HepG2 (cell line): ENCODE data around the gene LAMB2. TPM values are rescaled to one million over a fixed set of nuclear protein-coding genes. Genes with fewer than 3 reads are reported as not detected.

ENCODE experiments used
- ARNTL ChIP-seq: sonication (generic); formaldehyde crosslinking; IDR thresholded peaks from 2 replicates; pipeline ENCODE4 v1.4.0; 2020; ENCODE audit warnings: mild to moderate bottlenecking, missing genetic modification reagents
- BCLAF1 ChIP-seq: fragments of 450-650 bp; IDR thresholded peaks from 2 replicates; pipeline ENCODE4 v1.6.1; 2017; ENCODE audit warnings: mild to moderate bottlenecking
- CSRNP2 ChIP-seq: sonication (generic); formaldehyde crosslinking; conservative IDR thresholded peaks from 2 replicates; pipeline ENCODE4 v1.8.0; 2022; ENCODE audit warnings: low read depth, missing genetic modification reagents
- FOXK2 ChIP-seq: fragments of 450-650 bp; IDR thresholded peaks from 2 replicates; pipeline ENCODE4 v1.6.1; 2016
- KDM2A ChIP-seq: sonication (generic); formaldehyde crosslinking; IDR thresholded peaks from 2 replicates; pipeline ENCODE4 v1.4.0; 2020; ENCODE audit warnings: low read depth, missing genetic modification reagents, borderline replicate concordance
- MATR3 ChIP-seq: sonication (generic); formaldehyde crosslinking; IDR thresholded peaks from 2 replicates; pipeline ENCODE4 v1.4.0; 2020; ENCODE audit warnings: missing genetic modification reagents
- PRDM4 ChIP-seq: sonication (generic); formaldehyde crosslinking; IDR thresholded peaks from 2 replicates; pipeline ENCODE4 v1.9.0; 2021; ENCODE audit warnings: missing genetic modification reagents, borderline replicate concordance
- PRMT3 ChIP-seq: sonication (generic); formaldehyde crosslinking; IDR thresholded peaks from 2 replicates; pipeline ENCODE4 v1.8.1; 2022; ENCODE audit warnings: low read depth, mild to moderate bottlenecking, moderate library complexity, missing genetic modification reagents, borderline replicate concordance
- SNAPC2 ChIP-seq: sonication (generic); formaldehyde crosslinking; IDR thresholded peaks from 2 replicates; pipeline ENCODE4 v1.8.1; 2022; ENCODE audit warnings: mild to moderate bottlenecking, missing genetic modification reagents
- TCF7L2 ChIP-seq: IDR thresholded peaks from 2 replicates; pipeline ENCODE4 v1.6.1; 2011; ENCODE audit warnings: mild to moderate bottlenecking, low read depth, low read length, moderate library complexity
- TOE1 ChIP-seq: sonication (generic); formaldehyde crosslinking; IDR thresholded peaks from 2 replicates; pipeline ENCODE4 v1.4.0; 2020; ENCODE audit warnings: mild to moderate bottlenecking, missing genetic modification reagents
- TP53 ChIP-seq: sonication (generic); formaldehyde crosslinking; conservative IDR thresholded peaks from 2 replicates; pipeline ENCODE4 v1.4.0; 2020; ENCODE audit warnings: missing genetic modification reagents
- YEATS2 ChIP-seq: sonication (generic); formaldehyde crosslinking; IDR thresholded peaks from 2 replicates; pipeline ENCODE4 v1.4.0; 2020; ENCODE audit warnings: missing genetic modification reagents, borderline replicate concordance
- ZFP41 ChIP-seq: sonication (generic); formaldehyde crosslinking; IDR thresholded peaks from 2 replicates; pipeline ENCODE4 v1.4.0; 2020; ENCODE audit warnings: mild to moderate bottlenecking, missing genetic modification reagents, borderline replicate concordance
- ZNF432 ChIP-seq: sonication (generic); formaldehyde crosslinking; IDR thresholded peaks from 2 replicates; pipeline ENCODE4 v1.5.0; 2020; ENCODE audit warnings: missing genetic modification reagents, mild to moderate bottlenecking, borderline replicate concordance
- ZNF501 ChIP-seq: sonication (generic); formaldehyde crosslinking; IDR thresholded peaks from 2 replicates; pipeline ENCODE4 v1.5.1; 2020; ENCODE audit warnings: mild to moderate bottlenecking, moderate library complexity, missing genetic modification reagents
- ZNF660 ChIP-seq: sonication (generic); formaldehyde crosslinking; IDR thresholded peaks from 2 replicates; pipeline ENCODE4 v1.5.1; 2020; ENCODE audit warnings: mild to moderate bottlenecking, low read depth, missing genetic modification reagents, borderline replicate concordance
- ZNF781 ChIP-seq: sonication (generic); formaldehyde crosslinking; IDR thresholded peaks from 2 replicates; pipeline ENCODE4 v1.5.1; 2020; ENCODE audit warnings: borderline replicate concordance, mild to moderate bottlenecking, missing genetic modification reagents; ENCODE audit errors: not compliant biosample characterization
- polyA plus RNA-seq, 8 experiments: library from polyadenylated mRNA; depleted of rRNA in 3 of 8; stranded (reverse) in 7 of 8; unstranded in 1 of 8; fragments of >200 nt; fragmentation: Illumina TruSeq in 4 of 8; extraction: Trizol in 4 of 8; gene quantifications; 2 replicates each; pipeline versions ENCODE4 v1.2.1 to v1.2.3, GENCODE V29; 2011 to 2016; ENCODE audit warnings: low read depth in 4 of 8, missing spikeins in 1 of 8, mixed read lengths in 1 of 8; ENCODE audit not compliant: insufficient read depth in 1 of 8
- total RNA-seq, 5 experiments: library from RNA; depleted of rRNA; stranded (reverse); fragments of >200 nt; fragmentation: Illumina TruSeq; extraction: Trizol; gene quantifications; 2 replicates each; pipeline ENCODE4 v1.2.3, GENCODE V29; 2016; ENCODE audit warnings: low read depth in 1 of 5
- TF ChIP-seq, protein P1 (sequence below): sonication (generic); formaldehyde crosslinking; IDR thresholded peaks from 2 replicates; pipeline ENCODE4 v1.8.0; 2022; ENCODE audit warnings: low read depth, missing genetic modification reagents

LAMB2 gene
- total and polyA plus RNA-seq, 2 of the 13 experiments (the other 11 are each of a cell fraction or from before 2014, with no cell fraction given), result 208 to 443 TPM

DNA sequence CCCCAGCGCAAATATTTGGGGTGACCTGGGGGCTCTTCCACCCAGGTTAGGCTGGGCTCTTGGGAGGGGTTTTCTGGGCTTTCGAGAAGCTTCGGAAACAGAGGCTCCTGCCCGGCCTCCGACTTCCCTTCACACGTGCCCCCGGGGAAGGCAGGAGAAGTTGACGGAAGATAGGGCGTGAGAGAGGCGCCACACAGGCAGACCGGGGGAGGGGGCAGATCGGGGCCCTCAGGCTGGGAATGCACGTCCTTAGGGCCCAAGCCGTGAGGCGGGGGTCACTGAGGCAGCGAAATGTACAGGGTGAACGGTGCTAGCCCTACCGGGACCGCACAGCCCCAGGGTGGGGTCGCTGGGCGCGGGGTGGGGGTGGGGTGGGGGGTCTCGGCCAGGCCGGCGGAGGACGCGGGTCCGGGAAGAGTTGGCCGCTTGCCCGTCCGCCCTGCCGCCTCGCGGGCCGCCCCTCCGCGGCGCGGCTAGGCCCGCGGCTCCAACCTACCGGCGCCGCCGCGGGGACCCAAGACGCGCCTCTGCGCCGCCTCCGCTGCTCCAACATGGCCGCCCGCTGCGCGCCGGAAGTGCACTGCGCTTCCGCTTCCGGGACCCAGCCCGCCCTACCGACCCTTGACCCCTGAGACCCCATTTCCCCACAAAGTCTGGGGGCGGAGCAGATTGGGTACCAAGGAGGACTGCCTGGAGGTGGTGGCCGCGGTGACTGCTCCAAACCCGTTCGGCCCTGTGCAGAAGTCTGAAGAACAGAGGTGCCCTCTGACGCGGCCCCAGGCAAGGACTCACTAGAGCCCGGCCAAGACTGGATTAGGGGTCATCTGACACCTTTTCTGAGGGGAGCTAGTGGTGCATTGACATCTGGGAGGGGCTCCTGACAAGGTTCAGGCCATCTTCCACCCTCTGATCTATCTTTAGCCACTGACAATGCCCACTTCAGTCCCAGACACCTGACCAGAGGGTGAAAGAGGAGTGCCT, 33.2 kb upstream of the LAMB2 start, which contains the start of gene CCDC71 (continued):
- TF ChIP-seq PRDM4 (CRISPR knock-in tag) (no peak), TP53 (CRISPR knock-in tag) (no peak), ZNF501 (0 out of 2 replicates have a peak, but pooled peaks have one; percentile 14), SNAPC2 (CRISPR knock-in tag) (no peak), FOXK2 (no peak), ZNF781 (CRISPR knock-in tag) (no peak), ARNTL (CRISPR knock-in tag) (no peak), MATR3 (CRISPR knock-in tag) (no peak), BCLAF1 (no peak), ZNF432 (no peak), ZFP41 (CRISPR knock-in tag) (no peak), TOE1 (CRISPR knock-in tag) (no peak), ZNF660 (CRISPR knock-in tag) (no peak), TCF7L2 (no peak), PRMT3 (no peak), CSRNP2 (no peak), KDM2A (CRISPR knock-in tag) (peak; percentile 87), YEATS2 (CRISPR knock-in tag) (peak; percentile 62; the same call in 1 of the 2 replicates)
- TF ChIP-seq, protein P1, sequence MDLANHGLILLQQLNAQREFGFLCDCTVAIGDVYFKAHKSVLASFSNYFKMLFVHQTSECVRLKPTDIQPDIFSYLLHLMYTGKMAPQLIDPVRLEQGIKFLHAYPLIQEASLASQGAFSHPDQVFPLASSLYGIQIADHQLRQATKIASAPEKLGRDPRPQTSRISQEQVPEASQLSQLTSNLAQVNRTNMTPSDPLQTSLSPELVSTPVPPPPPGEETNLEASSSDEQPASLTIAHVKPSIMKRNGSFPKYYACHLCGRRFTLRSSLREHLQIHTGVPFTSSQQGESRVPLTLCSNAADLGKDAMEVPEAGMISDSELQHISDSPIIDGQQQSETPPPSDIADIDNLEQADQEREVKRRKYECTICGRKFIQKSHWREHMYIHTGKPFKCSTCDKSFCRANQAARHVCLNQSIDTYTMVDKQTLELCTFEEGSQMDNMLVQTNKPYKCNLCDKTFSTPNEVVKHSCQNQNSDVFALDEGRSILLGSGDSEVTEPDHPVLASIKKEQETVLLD (CRISPR knock-in tag), result 0 out of 2 replicates have a peak, but pooled peaks have one; percentile 51
